ENCODE data around the gene TMEM186.

The TMEM186 gene

GRCh38 chr16:8773537-8773936 lies 23.9 kb downstream of the TMEM186 start:
- Histone ChIP-seq H3K27me3 (ENCODE audit: control insufficient read depth, insufficient read depth, low read length) (no peaks in the 10 kb centered on the region), H3K36me3 (ENCODE audit: control insufficient read depth, insufficient read depth, low read length) (no peaks in the 10 kb centered on the region), H3K4me1 (ENCODE audit: control insufficient read depth, insufficient read depth, low read length) (peaks cover 4% of the 10 kb centered on the region; the same call in 1 of the 2 replicates), H3K9me3 (ENCODE audit: control insufficient read depth, insufficient read depth, low read depth, low read length) (no peaks in the 10 kb centered on the region), H3K9ac (ENCODE audit: low read length) (no peak overlapping the region), H3K4me3 (ENCODE audit: low read depth, low read length) (no peak overlapping the region), H3K27ac (ENCODE audit: low read depth, low read length) (no peak overlapping the region)

- Histone ChIP-seq H3K9ac (ENCODE audit: low read length) (no peak overlapping the region), H3K36me3 (ENCODE audit: control insufficient read depth, insufficient read depth, low read length) (no peaks in the 10 kb centered on the region), H3K4me3 (ENCODE audit: low read depth, low read length) (no peak overlapping the region), H3K4me1 (ENCODE audit: control insufficient read depth, insufficient read depth, low read length) (peaks cover 13% of the 10 kb centered on the region), H3K27me3 (ENCODE audit: control insufficient read depth, insufficient read depth, low read length) (no peaks in the 10 kb centered on the region), H3K9me3 (ENCODE audit: control insufficient read depth, insufficient read depth, low read depth, low read length) (no peaks in the 10 kb centered on the region), H3K27ac (ENCODE audit: low read depth, low read length) (no peak overlapping the region)
Measured at GRCh38 chr16:8768692-8769091, 28.7 kb downstream of the TMEM186 start.

DNA sequence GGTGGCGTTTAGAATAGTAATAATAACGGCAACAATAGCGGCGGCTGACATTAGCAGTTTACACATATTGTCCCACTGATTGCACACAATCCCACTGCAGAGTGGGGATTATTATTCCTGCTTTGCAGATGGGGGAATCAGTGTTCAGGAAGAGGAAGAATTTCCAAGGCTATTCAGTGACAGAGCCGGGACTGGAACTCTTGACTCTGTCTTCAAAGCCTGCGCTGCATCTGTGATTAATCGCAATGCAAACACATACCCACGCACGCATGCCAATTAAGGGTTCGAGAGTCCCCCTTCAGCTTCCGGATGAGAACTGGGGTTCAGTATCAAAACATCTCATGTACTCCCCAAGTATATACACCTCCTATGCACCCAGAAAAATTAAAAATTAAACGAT lies 29.2 kb downstream of the TMEM186 start:
- peaks cover 13% of the 10 kb centered on the region for H3K4me1 ChIP-seq (ENCODE audit: control insufficient read depth, insufficient read depth, low read length)
- no peak overlapping the region for H3K9ac ChIP-seq (ENCODE audit: low read length)
- no peaks in the 10 kb centered on the region for H3K9me3 ChIP-seq (ENCODE audit: control insufficient read depth, insufficient read depth, low read depth, low read length)
- no peak overlapping the region for H3K4me3 ChIP-seq (ENCODE audit: low read depth, low read length)
- no peaks in the 10 kb centered on the region for H3K36me3 ChIP-seq (ENCODE audit: control insufficient read depth, insufficient read depth, low read length)
- H3K27me3 ChIP-seq (ENCODE audit: control insufficient read depth, insufficient read depth, low read length), result no peaks in the 10 kb centered on the region
- H3K27ac ChIP-seq (ENCODE audit: low read depth, low read length), result no peak overlapping the region

DNA sequence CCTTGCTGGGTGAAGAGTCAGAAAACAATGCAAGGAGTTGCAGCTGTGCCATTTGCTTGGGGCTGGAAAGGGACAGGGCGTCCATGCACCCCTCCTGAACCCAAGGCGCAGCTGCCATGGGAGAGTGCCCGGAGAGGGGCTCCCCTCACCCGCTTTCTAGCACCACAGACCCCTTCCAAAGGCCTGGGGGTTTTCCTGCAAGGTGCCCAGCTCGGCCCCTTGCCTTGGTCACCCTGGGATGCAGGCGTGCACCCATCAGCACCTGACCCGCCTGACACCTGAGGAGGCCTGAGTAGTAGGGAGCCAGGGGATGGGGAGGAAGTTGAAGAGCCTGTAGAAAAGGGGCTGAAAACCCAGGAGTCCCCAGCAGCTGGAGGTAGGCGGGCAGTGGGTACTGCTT lies 30.3 kb downstream of the TMEM186 start:
- peaks cover 13% of the 10 kb centered on the region for H3K4me1 ChIP-seq (ENCODE audit: control insufficient read depth, insufficient read depth, low read length)
- H3K9me3 ChIP-seq (ENCODE audit: control insufficient read depth, insufficient read depth, low read depth, low read length), result no peaks in the 10 kb centered on the region
- H3K27me3 ChIP-seq (ENCODE audit: control insufficient read depth, insufficient read depth, low read length), result no peaks in the 10 kb centered on the region
- H3K36me3 ChIP-seq (ENCODE audit: control insufficient read depth, insufficient read depth, low read length), result no peaks in the 10 kb centered on the region
- H3K9ac ChIP-seq (ENCODE audit: low read length), result no peak overlapping the region
- H3K27ac ChIP-seq (ENCODE audit: low read depth, low read length), result no peak overlapping the region
- H3K4me3 ChIP-seq (ENCODE audit: low read depth, low read length), result no peak overlapping the region

- no peaks in the 10 kb centered on the region for H3K36me3 ChIP-seq (ENCODE audit: control insufficient read depth, insufficient read depth, low read length)
- H3K27ac ChIP-seq (ENCODE audit: low read depth, low read length), result no peak overlapping the region
- H3K27me3 ChIP-seq (ENCODE audit: control insufficient read depth, insufficient read depth, low read length), result no peaks in the 10 kb centered on the region
- H3K4me3 ChIP-seq (ENCODE audit: low read depth, low read length), result no peak overlapping the region
- no peaks in the 10 kb centered on the region for H3K9me3 ChIP-seq (ENCODE audit: control insufficient read depth, insufficient read depth, low read depth, low read length)
- H3K4me1 ChIP-seq (ENCODE audit: control insufficient read depth, insufficient read depth, low read length), result peaks cover 13% of the 10 kb centered on the region
- no peak overlapping the region for H3K9ac ChIP-seq (ENCODE audit: low read length)
Measured at GRCh38 chr16:8764525-8765250, 32.8 kb downstream of the TMEM186 start.

- Histone ChIP-seq H3K27ac (ENCODE audit: low read depth, low read length) (no peak overlapping the region), H3K36me3 (ENCODE audit: control insufficient read depth, insufficient read depth, low read length) (no peaks in the 10 kb centered on the region), H3K4me3 (ENCODE audit: low read depth, low read length) (no peak overlapping the region)
Measured at GRCh38 chr16:8763899-8764298, 33.5 kb downstream of the TMEM186 start.

GRCh38 chr16:8763083-8763482 lies 34.4 kb downstream of the TMEM186 start:
- Histone ChIP-seq H3K9me3 (ENCODE audit: control insufficient read depth, insufficient read depth, low read depth, low read length) (no peaks in the 10 kb centered on the region), H3K36me3 (ENCODE audit: control insufficient read depth, insufficient read depth, low read length) (no peaks in the 10 kb centered on the region), H3K27ac (ENCODE audit: low read depth, low read length) (no peak overlapping the region)

More at GRCh38 chr16:8763899-8764298, 33.5 kb downstream of the TMEM186 start:
- Histone ChIP-seq H3K9ac (ENCODE audit: low read length) (no peak overlapping the region), H3K4me1 (ENCODE audit: control insufficient read depth, insufficient read depth, low read length) (peaks cover 13% of the 10 kb centered on the region), H3K27me3 (ENCODE audit: control insufficient read depth, insufficient read depth, low read length) (no peaks in the 10 kb centered on the region), H3K9me3 (ENCODE audit: control insufficient read depth, insufficient read depth, low read depth, low read length) (no peaks in the 10 kb centered on the region)

GRCh38 chr16:8762254-8762653 lies 35.2 kb downstream of the TMEM186 start:
- Histone ChIP-seq H3K9me3 (ENCODE audit: control insufficient read depth, insufficient read depth, low read depth, low read length) (no peaks in the 10 kb centered on the region), H3K9ac (ENCODE audit: low read length) (no peak overlapping the region), H3K27me3 (ENCODE audit: control insufficient read depth, insufficient read depth, low read length) (no peaks in the 10 kb centered on the region), H3K36me3 (ENCODE audit: control insufficient read depth, insufficient read depth, low read length) (no peaks in the 10 kb centered on the region), H3K27ac (ENCODE audit: low read depth, low read length) (no peak overlapping the region), H3K4me3 (ENCODE audit: low read depth, low read length) (no peak overlapping the region), H3K4me1 (ENCODE audit: control insufficient read depth, insufficient read depth, low read length) (peaks cover 13% of the 10 kb centered on the region)

More at GRCh38 chr16:8763083-8763482, 34.4 kb downstream of the TMEM186 start:
- Histone ChIP-seq H3K27me3 (ENCODE audit: control insufficient read depth, insufficient read depth, low read length) (no peaks in the 10 kb centered on the region), H3K9ac (ENCODE audit: low read length) (no peak overlapping the region), H3K4me1 (ENCODE audit: control insufficient read depth, insufficient read depth, low read length) (peaks cover 13% of the 10 kb centered on the region), H3K4me3 (ENCODE audit: low read depth, low read length) (no peak overlapping the region)

DNA sequence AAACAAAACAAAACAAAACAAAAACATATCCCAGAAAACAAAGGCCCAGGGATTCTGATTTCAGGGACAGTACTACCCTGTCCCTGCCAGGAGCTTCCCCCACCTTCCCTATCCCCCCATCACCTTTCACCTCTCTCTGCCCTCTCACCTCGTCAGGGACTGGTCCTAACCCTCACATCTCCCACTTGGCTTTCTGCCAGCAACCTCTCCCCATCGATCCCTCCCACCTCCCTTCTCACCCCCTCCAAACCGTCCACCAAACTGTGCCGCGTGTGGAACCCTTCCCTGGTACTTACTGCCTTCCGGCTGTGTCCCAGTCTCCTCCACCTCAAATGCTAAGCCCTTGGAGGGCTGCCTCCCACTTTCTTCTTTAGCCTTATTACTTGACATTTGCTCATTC lies 36.4 kb downstream of the TMEM186 start:
- Histone ChIP-seq H3K4me3 (ENCODE audit: low read depth, low read length) (no peak overlapping the region), H3K27ac (ENCODE audit: low read depth, low read length) (no peak overlapping the region), H3K9me3 (ENCODE audit: control insufficient read depth, insufficient read depth, low read depth, low read length) (no peaks in the 10 kb centered on the region), H3K9ac (ENCODE audit: low read length) (no peak overlapping the region), H3K27me3 (ENCODE audit: control insufficient read depth, insufficient read depth, low read length) (no peaks in the 10 kb centered on the region), H3K36me3 (ENCODE audit: control insufficient read depth, insufficient read depth, low read length) (no peaks in the 10 kb centered on the region), H3K4me1 (ENCODE audit: control insufficient read depth, insufficient read depth, low read length) (peaks cover 13% of the 10 kb centered on the region)

- H3K27ac ChIP-seq (ENCODE audit: low read depth, low read length), result no peak overlapping the region
- no peaks in the 10 kb centered on the region for H3K27me3 ChIP-seq (ENCODE audit: control insufficient read depth, insufficient read depth, low read length)
- H3K9ac ChIP-seq (ENCODE audit: low read length), result no peak overlapping the region
- H3K4me3 ChIP-seq (ENCODE audit: low read depth, low read length), result no peak overlapping the region
- H3K4me1 ChIP-seq (ENCODE audit: control insufficient read depth, insufficient read depth, low read length), result peaks cover 13% of the 10 kb centered on the region
- no peaks in the 10 kb centered on the region for H3K36me3 ChIP-seq (ENCODE audit: control insufficient read depth, insufficient read depth, low read length)
- H3K9me3 ChIP-seq (ENCODE audit: control insufficient read depth, insufficient read depth, low read depth, low read length), result no peaks in the 10 kb centered on the region
Measured at GRCh38 chr16:8760021-8760420, 37.4 kb downstream of the TMEM186 start.

DNA sequence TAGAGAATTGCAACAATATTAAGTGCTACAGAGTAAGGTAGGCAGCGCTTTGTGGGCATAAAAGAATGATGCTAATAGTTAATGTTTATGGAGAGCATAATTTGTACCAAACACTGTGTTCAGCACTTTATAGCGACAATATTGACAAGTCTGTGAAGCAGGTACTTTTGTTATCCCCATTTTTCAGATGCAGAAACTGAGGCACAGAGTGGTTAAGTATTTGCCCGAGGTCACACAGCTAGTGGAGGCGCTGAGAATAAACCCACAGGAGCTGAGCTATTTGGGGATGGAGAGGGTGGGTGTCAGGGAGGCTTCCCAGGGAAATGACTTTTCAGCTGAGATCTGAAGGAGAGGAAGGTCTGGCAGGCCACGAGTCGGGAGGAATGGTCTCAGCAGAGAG lies 39.4 kb downstream of the TMEM186 start:
- no peak overlapping the region for H3K4me3 ChIP-seq (ENCODE audit: low read depth, low read length)
- H3K9ac ChIP-seq (ENCODE audit: low read length), result no peak overlapping the region
- no peaks in the 10 kb centered on the region for H3K4me1 ChIP-seq (ENCODE audit: control insufficient read depth, insufficient read depth, low read length)
- no peaks in the 10 kb centered on the region for H3K9me3 ChIP-seq (ENCODE audit: control insufficient read depth, insufficient read depth, low read depth, low read length)
- no peak overlapping the region for H3K27ac ChIP-seq (ENCODE audit: low read depth, low read length)
- H3K27me3 ChIP-seq (ENCODE audit: control insufficient read depth, insufficient read depth, low read length), result no peaks in the 10 kb centered on the region
- no peaks in the 10 kb centered on the region for H3K36me3 ChIP-seq (ENCODE audit: control insufficient read depth, insufficient read depth, low read length)

Measured in HUES6 (cell line).